B cell (primary cell): ENCODE results near the gene COL19A1. TPM values are rescaled to one million over a fixed set of nuclear protein-coding genes. Genes with fewer than 3 reads are reported as not detected.

ENCODE experiments used
- ATAC-seq: fragments of 200-7000 bp; cut with Tn5 transposase; one replicate; pipeline ENCODE4 v1.10.0; 2021; ENCODE audit warnings: low read depth, mild to moderate bottlenecking, moderate number of reproducible peaks, moderate library complexity
- CTCF ChIA-PET: fragments of 350-600 bp; sonication (Branson Sonifier 250); formaldehyde crosslinking; loops from one replicate; lab custom pipeline; 2021; ENCODE audit warnings: antibody characterized with exemption, inconsistent platforms; lab: Charles Lee
- POLR2A ChIA-PET: fragments of 350-600 bp; sonication (Branson Sonifier 250); formaldehyde crosslinking; loops from one replicate; lab custom pipeline; 2021; ENCODE audit warnings: antibody characterized with exemption; lab: Charles Lee
- DNase-seq: peaks from one replicate; pipeline ENCODE4 v3.0.0; 2013
- H2AFZ ChIP-seq: 2 replicates; pipeline ENCODE4 v1.6.1; 2012; ENCODE audit warnings: mild to moderate bottlenecking, low read depth, low read length; ENCODE audit not compliant: insufficient read depth, poor library complexity, severe bottlenecking
- H3K27ac ChIP-seq, 2 donors: 1 replicate in 1 of 2; 2 replicates in 1 of 2; pipeline ENCODE4 v1.5.1; 2012 to 2013; ENCODE audit warnings: low read length in 2 of 2, mild to moderate bottlenecking in 2 of 2, moderate library complexity in 1 of 2
- H3K27me3 ChIP-seq, 4 experiments: fragments of 200-600 bp in 1 of 4; sonication (generic) in 1 of 4; replicated peaks in 1 of 4; 1 replicate in 2 of 4; 2 replicates in 2 of 4; pipeline versions ENCODE4 v1.6.1 to v1.7.0; 2013 to 2016; ENCODE audit warnings: low read length in 3 of 4, mild to moderate bottlenecking in 2 of 4, mixed read lengths in 1 of 4, moderate library complexity in 1 of 4; ENCODE audit not compliant: insufficient read depth in 4 of 4, control insufficient read depth in 3 of 4; ENCODE audit errors: control extremely low read depth in 1 of 4
- H3K36me3 ChIP-seq, 2 experiments: replicated peaks in 1 of 2; 1 replicate in 1 of 2; 2 replicates in 1 of 2; pipeline versions ENCODE4 v1.6.1 to v1.7.1; 2013; ENCODE audit warnings: low read length in 1 of 2; ENCODE audit not compliant: insufficient read depth in 2 of 2, control insufficient read depth in 1 of 2; ENCODE audit errors: control extremely low read depth in 1 of 2, extremely low read depth in 1 of 2
- H3K4me1 ChIP-seq, 2 donors: fragments of 200-600 bp in 1 of 2; sonication (generic) in 1 of 2; 1 replicate in 1 of 2; 2 replicates in 1 of 2; pipeline versions ENCODE4 v1.5.1 to v1.6.1; 2013 to 2017; ENCODE audit warnings: low read length in 2 of 2; ENCODE audit not compliant: control insufficient read depth in 2 of 2, insufficient read depth in 2 of 2
- H3K4me2 ChIP-seq: replicated peaks from 2 replicates; pipeline ENCODE3; 2012; ENCODE audit warnings: mild to moderate bottlenecking, low read depth, low read length; ENCODE audit not compliant: poor library complexity, severe bottlenecking
- H3K4me3 ChIP-seq, 5 experiments: fragments of 200-600 bp in 1 of 5; sonication (generic) in 1 of 5; 1 replicate in 3 of 5; 2 replicates in 2 of 5; pipeline versions ENCODE4 v1.5.1 to v1.7.0; 2011 to 2016; ENCODE audit warnings: low read length in 4 of 5, mild to moderate bottlenecking in 4 of 5, low read depth in 2 of 5, control low read depth in 1 of 5, moderate library complexity in 1 of 5; ENCODE audit not compliant: insufficient read depth in 1 of 5; ENCODE audit errors: control extremely low read depth in 1 of 5, extremely low read depth in 1 of 5
- H3K79me2 ChIP-seq: fragments of 200-600 bp; sonication (generic); one replicate; pipeline ENCODE4 v1.6.0; 2016; ENCODE audit warnings: low read length; ENCODE audit not compliant: control insufficient read depth, insufficient read depth
- H3K9ac ChIP-seq: fragments of 200-600 bp; sonication (generic); 2 replicates; pipeline ENCODE4 v1.6.1; 2017; ENCODE audit warnings: mild to moderate bottlenecking, low read length, moderate library complexity
- H3K9me3 ChIP-seq, 3 donors: one replicate each; pipeline versions ENCODE4 v1.6.1 to v1.7.1; 2013; ENCODE audit warnings: low read length in 2 of 3; ENCODE audit not compliant: control insufficient read depth in 2 of 3, insufficient read depth in 1 of 3; ENCODE audit errors: control extremely low read depth in 1 of 3
- H4K20me1 ChIP-seq: 2 replicates; pipeline ENCODE4 v1.6.0; 2012; ENCODE audit warnings: mild to moderate bottlenecking, low read length; ENCODE audit not compliant: insufficient read depth, control insufficient read depth, poor library complexity, severe bottlenecking
- H3K27ac Mint-ChIP-seq: one replicate; pipeline ENCODE4 v1.8.0; 2021; ENCODE audit warnings: mixed read lengths
- H3K27me3 Mint-ChIP-seq: one replicate; pipeline ENCODE4 v1.8.0; 2021; ENCODE audit warnings: mixed read lengths
- H3K4me1 Mint-ChIP-seq: one replicate; pipeline ENCODE4 v1.8.0; 2021; ENCODE audit warnings: mixed read lengths
- H3K4me3 Mint-ChIP-seq: one replicate; pipeline ENCODE4 v1.8.0; 2021; ENCODE audit warnings: mixed read lengths
- H3K9me3 Mint-ChIP-seq: one replicate; pipeline ENCODE4 v1.8.0; 2022; ENCODE audit warnings: mixed read lengths; ENCODE audit not compliant: insufficient read depth
- EZH2 ChIP-seq: IDR thresholded peaks from 2 replicates; pipeline ENCODE4 v1.6.1; 2012; ENCODE audit warnings: borderline replicate concordance, low read depth, mild to moderate bottlenecking, moderate library complexity, low read length; ENCODE audit not compliant: insufficient read depth, poor library complexity, severe bottlenecking
- WGBS: methylation state at CpG from one replicate; pipeline ENCODE4 v1.1.5; 2013; ENCODE audit warnings: missing lambda C conversion rate; ENCODE audit not compliant: insufficient coverage; 5-methylcytosine and 5-hydroxymethylcytosine counted together
- intact Hi-C: fragments of 100-400 bp; cut with micrococcal nuclease; formaldehyde crosslinking; loops from one replicate; pipeline ENCODE4 v1.10.0; 2022
- polyA plus RNA-seq: library from polyadenylated mRNA; depleted of rRNA; stranded (reverse); fragments of >200 nt; gene quantifications from 2 replicates; pipeline ENCODE4 v1.2.3, GENCODE V29; 2012
- total RNA-seq, 2 donors: library from RNA; stranded (reverse); fragments of 120-200 nt in 1 of 2; gene quantifications; 1 replicate in 1 of 2; 2 replicates in 1 of 2; pipeline versions ENCODE4 v1.2.3 to v1.2.4, GENCODE V29; 2013 to 2022
- TF ChIP-seq, protein P1 (sequence below): fragments of 200-600 bp; IDR thresholded peaks from one replicate; pipeline ENCODE4 v1.8.0; 2022; ENCODE audit warnings: antibody characterized with exemption, mild to moderate bottlenecking

COL19A1 gene
- total and polyA plus RNA-seq, 2 donors (not counting 1 experiment from before 2014, with no cell fraction given), result 14.6 to 61.4 TPM

DNA sequence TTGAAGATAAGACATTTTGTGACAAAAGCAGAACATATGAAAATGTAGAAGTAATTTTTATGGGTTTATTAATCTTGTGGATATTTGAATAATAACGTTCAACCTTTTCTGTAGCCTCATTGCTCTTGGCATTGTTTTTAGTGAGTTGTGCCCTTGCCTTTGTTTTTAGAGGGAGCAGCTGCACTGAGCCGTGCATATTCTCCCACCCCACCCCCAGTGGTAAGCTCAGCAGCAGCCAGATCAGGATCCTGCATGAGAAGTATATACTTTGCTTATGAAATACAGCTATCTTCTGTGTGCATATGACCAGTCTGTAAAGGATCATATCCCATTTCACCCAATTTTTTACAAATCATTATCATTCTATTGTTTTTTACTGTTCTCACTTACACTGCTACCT is 252.3 kb downstream of the COL19A1 start:
- intact Hi-C loops, result no loop called here
- CTCF ChIA-PET, result interaction anchor here (3.8 kb wide), 1 partner anchor 11 kb away, joined by 25 read pairs; no protein-coding TSS in a partner anchor
- H3K79me2 ChIP-seq, result no peaks in the 10 kb centered on the region
- no peak overlapping the region for H3K4me3 ChIP-seq
- no peak overlapping the region for H3K27ac Mint-ChIP-seq
- no peak overlapping the region for H2AFZ ChIP-seq
- H3K9me3 ChIP-seq, result peaks cover 0 to 4% (median 0%) of the 10 kb centered on the region in 3 donors
- H3K27me3 Mint-ChIP-seq, result no peaks in the 10 kb centered on the region
- H3K27me3 ChIP-seq, result no peaks in the 10 kb centered on the region
- WGBS, result no CpG with 5 or more reads among the region's 2 CpGs
- no peak overlapping the region for H3K4me3 Mint-ChIP-seq
- peaks cover 2 to 32% of the 10 kb centered on the region in 2 experiments for H3K36me3 ChIP-seq
- no peaks in the 10 kb centered on the region for H3K9me3 Mint-ChIP-seq
- POLR2A ChIA-PET, result no interaction called here
- H4K20me1 ChIP-seq, result no peaks in the 10 kb centered on the region
- H3K9ac ChIP-seq, result no peak overlapping the region
- no peak overlapping the region for H3K4me2 ChIP-seq
- ATAC-seq, result no peak
- no peaks in the 10 kb centered on the region for H3K4me1 ChIP-seq
- no peak for DNase-seq
- H3K4me1 Mint-ChIP-seq, result no peaks in the 10 kb centered on the region
- no peak overlapping the region for H3K27ac ChIP-seq
- TF ChIP-seq EZH2, result no peak
- TF ChIP-seq, protein P1, sequence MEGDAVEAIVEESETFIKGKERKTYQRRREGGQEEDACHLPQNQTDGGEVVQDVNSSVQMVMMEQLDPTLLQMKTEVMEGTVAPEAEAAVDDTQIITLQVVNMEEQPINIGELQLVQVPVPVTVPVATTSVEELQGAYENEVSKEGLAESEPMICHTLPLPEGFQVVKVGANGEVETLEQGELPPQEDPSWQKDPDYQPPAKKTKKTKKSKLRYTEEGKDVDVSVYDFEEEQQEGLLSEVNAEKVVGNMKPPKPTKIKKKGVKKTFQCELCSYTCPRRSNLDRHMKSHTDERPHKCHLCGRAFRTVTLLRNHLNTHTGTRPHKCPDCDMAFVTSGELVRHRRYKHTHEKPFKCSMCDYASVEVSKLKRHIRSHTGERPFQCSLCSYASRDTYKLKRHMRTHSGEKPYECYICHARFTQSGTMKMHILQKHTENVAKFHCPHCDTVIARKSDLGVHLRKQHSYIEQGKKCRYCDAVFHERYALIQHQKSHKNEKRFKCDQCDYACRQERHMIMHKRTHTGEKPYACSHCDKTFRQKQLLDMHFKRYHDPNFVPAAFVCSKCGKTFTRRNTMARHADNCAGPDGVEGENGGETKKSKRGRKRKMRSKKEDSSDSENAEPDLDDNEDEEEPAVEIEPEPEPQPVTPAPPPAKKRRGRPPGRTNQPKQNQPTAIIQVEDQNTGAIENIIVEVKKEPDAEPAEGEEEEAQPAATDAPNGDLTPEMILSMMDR, result no peak

DNA sequence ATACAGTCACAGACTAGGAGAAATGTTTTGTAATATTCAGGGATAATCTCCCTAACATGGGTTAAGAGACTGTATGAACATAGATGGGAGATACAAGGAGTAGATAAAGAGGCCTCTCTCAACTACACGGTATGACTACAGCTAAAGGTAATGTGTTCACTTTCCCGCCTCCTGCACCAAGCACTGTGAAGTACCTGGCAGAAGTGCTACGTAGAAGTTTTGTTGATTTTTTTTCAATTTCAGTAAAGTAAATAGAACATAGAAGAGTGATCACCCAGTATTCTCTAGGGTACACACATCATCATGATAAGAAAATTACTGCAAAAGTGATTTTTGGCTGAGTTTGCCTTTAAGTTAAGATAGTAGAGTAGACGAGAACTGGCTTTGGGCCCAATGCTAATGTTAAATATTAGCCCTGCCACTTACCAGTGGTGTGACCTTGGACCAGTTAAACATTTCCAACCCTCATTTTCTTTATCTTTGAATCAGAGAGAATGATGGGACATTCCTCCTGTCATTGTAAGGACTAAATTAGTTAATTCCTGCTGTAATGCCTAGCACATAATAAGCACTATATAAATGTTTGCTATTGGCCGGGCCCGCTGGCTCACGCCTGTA is 253.0 kb downstream of the COL19A1 start:
- ATAC-seq (no peak), DNase-seq (no peak)
- no peak overlapping the region for H2AFZ ChIP-seq
- intact Hi-C loops, result no loop called here
- H3K27ac ChIP-seq, result no peak overlapping the region
- Mint-ChIP-seq H3K27me3 (no peaks in the 10 kb centered on the region), H3K9me3 (no peaks in the 10 kb centered on the region), H3K4me1 (no peaks in the 10 kb centered on the region), H3K4me3 (no peak overlapping the region), H3K27ac (no peak overlapping the region)
- no peaks in the 10 kb centered on the region for H3K4me1 ChIP-seq
- H3K9ac ChIP-seq, result no peak overlapping the region
- no peaks in the 10 kb centered on the region for H3K79me2 ChIP-seq
- H3K9me3 ChIP-seq, result peaks cover 0 to 4% (median 0%) of the 10 kb centered on the region in 3 donors
- TF ChIP-seq, protein P1, result no peak
- no peak for TF ChIP-seq EZH2
- no peak overlapping the region for H3K4me3 ChIP-seq
- H3K4me2 ChIP-seq, result no peak overlapping the region
- WGBS, result no CpG with 5 or more reads among the region's 7 CpGs
- H3K27me3 ChIP-seq, result no peaks in the 10 kb centered on the region
- CTCF ChIA-PET, result interaction anchor here (3.8 kb wide), 1 partner anchor 11 kb away, joined by 25 read pairs; no protein-coding TSS in a partner anchor
- peaks cover 2 to 32% of the 10 kb centered on the region in 2 experiments for H3K36me3 ChIP-seq
- H4K20me1 ChIP-seq, result no peaks in the 10 kb centered on the region
- POLR2A ChIA-PET, result no interaction called here
